K562 (cell line): ENCODE data around the gene EXTL1. TPM values are rescaled to one million over a fixed set of nuclear protein-coding genes. Genes with fewer than 3 reads are reported as not detected.
A peak's percentile ranks its signal among the peaks of the same experiment; 100 is the strongest.

Source experiments
- BHLHE40 ChIP-seq: IDR thresholded peaks from 2 replicates; pipeline ENCODE4 v1.6.1; 2011; ENCODE audit warnings: low read length, improper control_type of control experiment
- ELF2 ChIP-seq: fragments of 250-450 bp; sonication (Bioruptor Pico); IDR thresholded peaks from 2 replicates; pipeline ENCODE4 v1.5.0; 2021; ENCODE audit warnings: mild to moderate bottlenecking
- ILK ChIP-seq: fragments of 450-650 bp; IDR thresholded peaks from 2 replicates; pipeline ENCODE4 v1.6.1; 2016; ENCODE audit warnings: missing genetic modification characterization, low read depth, mild to moderate bottlenecking, missing compliant biosample characterization, moderate library complexity, borderline replicate concordance
- PHF20 ChIP-seq: fragments of 450-650 bp; IDR thresholded peaks from 2 replicates; pipeline ENCODE4 v1.6.1; 2018; ENCODE audit not compliant: partially characterized antibody
- PYGO2 ChIP-seq: fragments of 450-650 bp; IDR thresholded peaks from 2 replicates; pipeline ENCODE4 v1.6.1; 2016; ENCODE audit warnings: mild to moderate bottlenecking, missing genetic modification characterization, moderate library complexity, missing compliant biosample characterization
- RFX5 ChIP-seq: IDR thresholded peaks from 2 replicates; pipeline ENCODE4 v1.6.1; 2011; ENCODE audit warnings: low read depth, mild to moderate bottlenecking, improper control_type of control experiment, low read length
- SNIP1 ChIP-seq: fragments of 450-650 bp; IDR thresholded peaks from 2 replicates; pipeline ENCODE4 v1.7.1; 2017; ENCODE audit warnings: low read depth, mild to moderate bottlenecking
- ZNF140 ChIP-seq: fragments of 250-450 bp; sonication (Bioruptor Pico); IDR thresholded peaks from 2 replicates; pipeline ENCODE4 v1.8.0; 2021; ENCODE audit warnings: moderate library complexity, mild to moderate bottlenecking, inconsistent platforms
- ZNF239 ChIP-seq: fragments of 250-450 bp; sonication (Bioruptor Pico); IDR thresholded peaks from 2 replicates; pipeline ENCODE4 v1.4.0; 2020; ENCODE audit warnings: mild to moderate bottlenecking
- ZNF253 ChIP-seq: fragments of 250-450 bp; sonication (Bioruptor Pico); conservative IDR thresholded peaks from 2 replicates; pipeline ENCODE4 v1.6.1; 2021; ENCODE audit warnings: mild to moderate bottlenecking
- ZNF311 ChIP-seq: fragments of 250-450 bp; sonication (Bioruptor Pico); IDR thresholded peaks from 2 replicates; pipeline ENCODE4 v1.4.0; 2020; ENCODE audit warnings: mild to moderate bottlenecking, moderate library complexity
- ZNF41 ChIP-seq: fragments of 250-450 bp; sonication (Bioruptor Pico); conservative IDR thresholded peaks from 2 replicates; pipeline ENCODE4 v1.4.0; 2020; ENCODE audit warnings: mild to moderate bottlenecking
- ZNF592 ChIP-seq: fragments of 450-650 bp; IDR thresholded peaks from 2 replicates; pipeline ENCODE4 v1.6.1; 2017; ENCODE audit warnings: antibody characterized with exemption, mild to moderate bottlenecking
- ZNF75A ChIP-seq: fragments of 450-650 bp; formaldehyde crosslinking; IDR thresholded peaks from 2 replicates; pipeline ENCODE4 v1.4.0; 2020; ENCODE audit warnings: mild to moderate bottlenecking
- polyA plus RNA-seq, 8 experiments: library from polyadenylated mRNA; depleted of rRNA in 4 of 8; stranded (reverse) in 5 of 8; unstranded in 3 of 8; fragments of >200 nt; fragmentation: Nextera tagmentation in 2 of 8; fragmentation: Illumina TruSeq in 1 of 8; extraction: Ambion mirVana in 2 of 8; extraction: Trizol in 1 of 8; gene quantifications; 2 replicates each; pipeline versions ENCODE4 v1.2.1 to v1.2.3, GENCODE V29; 2011 to 2014; ENCODE audit warnings: inconsistent platforms in 1 of 8, missing spikeins in 1 of 8
- total RNA-seq, 7 experiments: library from RNA; depleted of rRNA in 6 of 7; stranded (reverse); fragments of >200 nt in 6 of 7; fragmentation: Illumina TruSeq in 2 of 7; extraction: Trizol in 2 of 7; gene quantifications; 2 replicates each; pipeline versions ENCODE4 v1.2.1 to v1.2.3, GENCODE V29; 2011 to 2021; ENCODE audit warnings: low replicate concordance in 1 of 7
- TF ChIP-seq, protein P1 (sequence below), 3 experiments: fragments of 200-800 bp in 1 of 3; sonication (Bioruptor generic) in 1 of 3; sonication (generic) in 1 of 3; formaldehyde crosslinking in 1 of 3; IDR thresholded peaks; 2 replicates each; pipeline versions ENCODE4 v1.6.1 to v1.8.0; 2016 to 2022; ENCODE audit warnings: mild to moderate bottlenecking in 2 of 3, missing compliant biosample characterization in 2 of 3, missing genetic modification characterization in 2 of 3, missing genetic modification reagents in 1 of 3
- TF ChIP-seq, protein P2 (sequence below): fragments of 200-800 bp; sonication (Bioruptor generic); IDR thresholded peaks from 2 replicates; pipeline ENCODE4 v1.6.1; 2017; ENCODE audit warnings: missing genetic modification characterization, missing compliant biosample characterization
- TF ChIP-seq, protein P3 (sequence below): fragments of 250-450 bp; sonication (Bioruptor Pico); IDR thresholded peaks from 2 replicates; pipeline ENCODE4 v1.5.0; 2022; ENCODE audit warnings: mild to moderate bottlenecking

Gene EXTL1
- total and polyA plus RNA-seq, 9 of the 15 experiments (the other 6 are each of a cell fraction or from before 2014, with no cell fraction given): 0.04 to 0.23 (median 0.08) TPM; not detected in 3

DNA sequence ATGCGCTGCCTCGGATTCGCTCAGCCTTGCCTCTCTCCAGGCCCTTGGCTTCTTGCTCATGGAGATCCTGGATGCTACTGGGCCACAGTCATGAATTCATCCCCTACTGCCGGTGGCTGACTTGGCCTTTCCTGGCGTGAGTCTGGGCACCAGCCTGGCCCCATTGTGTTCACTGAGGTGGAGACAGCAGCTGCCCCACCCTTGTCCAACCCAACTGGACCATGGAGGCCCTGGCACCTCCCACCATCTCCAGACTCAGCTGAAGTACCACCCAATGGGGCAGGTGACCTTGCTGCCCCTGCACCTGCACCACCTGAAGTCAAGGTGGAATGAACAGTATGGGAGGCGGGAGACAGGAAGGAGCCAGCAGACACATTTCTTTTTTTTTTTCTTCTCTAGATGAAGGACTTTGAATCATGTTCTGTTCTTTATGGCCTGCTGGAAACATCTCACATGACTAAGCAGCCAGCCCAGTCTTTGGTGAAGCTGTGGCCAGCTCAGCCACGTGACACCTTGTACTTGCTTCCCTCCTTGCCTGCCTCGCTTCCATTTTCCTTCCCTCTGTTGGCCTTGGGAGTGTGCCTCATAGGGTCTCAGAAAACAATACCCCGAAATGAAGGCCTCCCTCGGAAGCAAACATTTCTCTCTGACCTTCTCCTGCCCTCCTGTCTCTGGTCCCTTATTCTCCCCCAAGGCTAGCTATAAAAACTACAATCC, 28.1 kb downstream of the EXTL1 start (continued):
- TF ChIP-seq, protein P1, sequence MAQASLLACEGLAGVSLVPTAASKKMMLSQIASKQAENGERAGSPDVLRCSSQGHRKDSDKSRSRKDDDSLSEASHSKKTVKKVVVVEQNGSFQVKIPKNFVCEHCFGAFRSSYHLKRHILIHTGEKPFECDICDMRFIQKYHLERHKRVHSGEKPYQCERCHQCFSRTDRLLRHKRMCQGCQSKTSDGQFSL (CRISPR knock-in tag; IDR thresholded peaks at IDR 0.05): no peak
- TF ChIP-seq, protein P1 (tag; IDR thresholded peaks at IDR 0.05): peak in 1 of 2 experiments; percentile 75; a peak in 2 of 4 replicates
- TF ChIP-seq, protein P2, sequence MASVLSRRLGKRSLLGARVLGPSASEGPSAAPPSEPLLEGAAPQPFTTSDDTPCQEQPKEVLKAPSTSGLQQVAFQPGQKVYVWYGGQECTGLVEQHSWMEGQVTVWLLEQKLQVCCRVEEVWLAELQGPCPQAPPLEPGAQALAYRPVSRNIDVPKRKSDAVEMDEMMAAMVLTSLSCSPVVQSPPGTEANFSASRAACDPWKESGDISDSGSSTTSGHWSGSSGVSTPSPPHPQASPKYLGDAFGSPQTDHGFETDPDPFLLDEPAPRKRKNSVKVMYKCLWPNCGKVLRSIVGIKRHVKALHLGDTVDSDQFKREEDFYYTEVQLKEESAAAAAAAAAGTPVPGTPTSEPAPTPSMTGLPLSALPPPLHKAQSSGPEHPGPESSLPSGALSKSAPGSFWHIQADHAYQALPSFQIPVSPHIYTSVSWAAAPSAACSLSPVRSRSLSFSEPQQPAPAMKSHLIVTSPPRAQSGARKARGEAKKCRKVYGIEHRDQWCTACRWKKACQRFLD: peak; percentile 98
- TF ChIP-seq ZNF140 (peak; percentile 2; the same call in 1 of the 2 replicates), ZNF311 (CRISPR knock-in tag) (peak; percentile 69; the same call in 1 of the 2 replicates), RFX5 (no peak), ZNF239 (CRISPR knock-in tag) (peak; percentile 85), ZNF41 (peak; percentile 91), PHF20 (peak; percentile 11), ZNF253 (CRISPR knock-in tag) (no peak), ELF2 (CRISPR knock-in tag) (peak; percentile 73), SNIP1 (no peak), ILK (tag) (0 out of 2 replicates have a peak, but pooled peaks have one; percentile 7), ZNF75A (CRISPR knock-in tag) (0 out of 2 replicates have a peak, but pooled peaks have one; percentile 68), ZNF592 (peak; percentile 97), PYGO2 (peak; percentile 81; the same call in 1 of the 2 replicates), BHLHE40 (peak; percentile 73)
- TF ChIP-seq, protein P3, sequence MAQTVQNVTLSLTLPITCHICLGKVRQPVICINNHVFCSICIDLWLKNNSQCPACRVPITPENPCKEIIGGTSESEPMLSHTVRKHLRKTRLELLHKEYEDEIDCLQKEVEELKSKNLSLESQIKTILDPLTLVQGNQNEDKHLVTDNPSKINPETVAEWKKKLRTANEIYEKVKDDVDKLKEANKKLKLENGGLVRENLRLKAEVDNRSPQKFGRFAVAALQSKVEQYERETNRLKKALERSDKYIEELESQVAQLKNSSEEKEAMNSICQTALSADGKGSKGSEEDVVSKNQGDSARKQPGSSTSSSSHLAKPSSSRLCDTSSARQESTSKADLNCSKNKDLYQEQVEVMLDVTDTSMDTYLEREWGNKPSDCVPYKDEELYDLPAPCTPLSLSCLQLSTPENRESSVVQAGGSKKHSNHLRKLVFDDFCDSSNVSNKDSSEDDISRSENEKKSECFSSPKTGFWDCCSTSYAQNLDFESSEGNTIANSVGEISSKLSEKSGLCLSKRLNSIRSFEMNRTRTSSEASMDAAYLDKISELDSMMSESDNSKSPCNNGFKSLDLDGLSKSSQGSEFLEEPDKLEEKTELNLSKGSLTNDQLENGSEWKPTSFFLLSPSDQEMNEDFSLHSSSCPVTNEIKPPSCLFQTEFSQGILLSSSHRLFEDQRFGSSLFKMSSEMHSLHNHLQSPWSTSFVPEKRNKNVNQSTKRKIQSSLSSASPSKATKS: 0 out of 2 replicates have a peak, but pooled peaks have one; percentile 10
